Heart left ventricle (tissue), 13 donors: ENCODE data around the gene ENAH.

ENCODE experiments used
- CTCF ChIP-seq, 12 donors: fragments of 200-600 bp; sonication (generic) in 4 of 12; IDR thresholded peaks; one replicate each; pipeline versions ENCODE4 v1.5.0 to v1.8.0; 2018 to 2022; ENCODE audit warnings: antibody characterized with exemption in 12 of 12, mild to moderate bottlenecking in 5 of 12
- POLR2A ChIP-seq, 2 donors: fragments of 450-650 bp; IDR thresholded peaks; one replicate each; pipeline ENCODE4 v1.6.1; 2017; ENCODE audit warnings: antibody characterized with exemption in 2 of 2, mild to moderate bottlenecking in 2 of 2, moderate library complexity in 2 of 2
- donor health status: ischemic (EF 13 %, LVEDD 7.1; RV severe dilation, severe dysfunction).
- donor health status: DM: no; HTN: yes; CAD: no.
- donor health status: DM: no; HTN: no; CAD: no.
- donor health status: ischemic (EF 25% LVEDD 6.9; RV normal size, moderate dysfunction).
- donor health status: ischemic (EF 25% LVEDD 5.7; RV mildly dilated, moderate dysfunction).
- donor health status: ischemic (EF 35%, LVEDD 5.7; RV mildly dilated, moderate dysfunction).
- donor health status: nonischemic (EF 11% LVEDD 7.7; RV severe dilation, severe dysfunction).
- donor health status: DM: yes; HTN: yes; CAD: no.
- donor health status: PGD.
- donor health status: ischemic (EF 29% LVEDD 5.4; RV normal size, mild dysfunction).
- donor health status: nonischemic (EF 23%, LVEDD 6.1; RV moderate dilation, normal function).

- TF ChIP-seq CTCF (IDR thresholded peaks at IDR 0.05) = no peak
- TF ChIP-seq POLR2A (IDR thresholded peaks at IDR 0.05) = no peak
Observed at GRCh38 chr1:225658041-225658440, 5.1 kb upstream of the ENAH start.
